GM19351 (cell line): ENCODE measurements around the gene ITGB1BP2.
A peak's percentile ranks its signal among the peaks of the same experiment; 100 is the strongest.
"Not testable (repeated sequence)": the region's sequence is repeated elsewhere in the genome, so short reads cannot be mapped to it uniquely, and the experiment has no call there.

Experiments used
- ATAC-seq: cut with Tn5 transposase; IDR thresholded peaks from one replicate; pipeline ENCODE4 v1.9.1; 2021; ENCODE audit warnings: mild to moderate bottlenecking, moderate library complexity; ENCODE audit not compliant: unreplicated experiment

Gene ITGB1BP2

GRCh38 chrX:71301195-71301924, at the start of gene ITGB1BP2:
TSS of gene ITGB1BP2 (plus strand) at chrX:71301750. CDS start at chrX:71301807, 57 bp downstream.
- no peak for ATAC-seq

GRCh38 chrX:71252221-71252620, 49.3 kb upstream of the ITGB1BP2 start:
- no peak for ATAC-seq

GRCh38 chrX:71253253-71254091, 48.1 kb upstream of the ITGB1BP2 start:
- no peak for ATAC-seq

- ATAC-seq: peak; percentile 79
Observed at GRCh38 chrX:71254092-71254963, 47.2 kb upstream of the ITGB1BP2 start, which contains the start of gene ZMYM3. TSS of gene ZMYM3 (minus strand) at chrX:71254140. CDS start at chrX:71253255, 885 bp downstream.

GRCh38 chrX:71256051-71256450, 45.5 kb upstream of the ITGB1BP2 start:
- no peak for ATAC-seq

GRCh38 chrX:71256856-71257255, 44.7 kb upstream of the ITGB1BP2 start:
- no peak for ATAC-seq

GRCh38 chrX:71268624-71269023, 32.9 kb upstream of the ITGB1BP2 start:
- not testable (repeated sequence) for ATAC-seq

- ATAC-seq: no peak
Observed at GRCh38 chrX:71269801-71270395, 31.7 kb upstream of the ITGB1BP2 start.

- not testable (repeated sequence) for ATAC-seq
Observed at GRCh38 chrX:71272313-71272712, 29.2 kb upstream of the ITGB1BP2 start.

- not testable (repeated sequence) for ATAC-seq
Observed at GRCh38 chrX:71281300-71281699, 20.2 kb upstream of the ITGB1BP2 start.

GRCh38 chrX:71282514-71283402, 18.8 kb upstream of the ITGB1BP2 start:
- ATAC-seq: peak; percentile 37

- peak; percentile 83 for ATAC-seq
Observed at GRCh38 chrX:71283403-71284143, 18.0 kb upstream of the ITGB1BP2 start, which contains the start of gene NONO. TSS of gene NONO (plus strand) at chrX:71283635. CDS start at chrX:71290638, 7,003 bp downstream.

- ATAC-seq: no peak
Observed at GRCh38 chrX:71285929-71286328, 15.6 kb upstream of the ITGB1BP2 start.

GRCh38 chrX:71291381-71291780, 10.2 kb upstream of the ITGB1BP2 start:
- no peak for ATAC-seq

GRCh38 chrX:71292669-71293365, 8.7 kb upstream of the ITGB1BP2 start:
- ATAC-seq: no peak

GRCh38 chrX:71296806-71297205, 4.7 kb upstream of the ITGB1BP2 start:
- ATAC-seq: no peak

- no peak for ATAC-seq
Observed at GRCh38 chrX:71298119-71298518, 3.4 kb upstream of the ITGB1BP2 start.

- not testable (repeated sequence) for ATAC-seq
Observed at GRCh38 chrX:71300064-71300463, 1.5 kb upstream of the ITGB1BP2 start.
